Gastroesophageal sphincter (tissue), 4 donors: ENCODE data around the gene MAN2B2. TPM values are rescaled to one million over a fixed set of nuclear protein-coding genes. Genes with fewer than 3 reads are reported as not detected.

Source experiments
- ATAC-seq: fragments of 150-250 bp; one replicate; pipeline ENCODE4 v1.9.1; 2016; ENCODE audit warnings: mild to moderate bottlenecking, moderate library complexity
- H3K27ac ChIP-seq, 4 donors: fragments of 200-600 bp; sonication (generic) in 3 of 4; 1 replicate in 3 of 4; 2 replicates in 1 of 4; pipeline ENCODE4 v1.5.1; 2016 to 2019
- H3K27me3 ChIP-seq: fragments of 200-600 bp; sonication (generic); one replicate; pipeline ENCODE4 v1.5.1; 2019
- H3K36me3 ChIP-seq, 2 donors: fragments of 200-600 bp; sonication (generic); one replicate each; pipeline ENCODE4 v1.5.1; 2019; ENCODE audit warnings: control low read depth in 1 of 2
- H3K4me1 ChIP-seq, 3 donors: fragments of 200-600 bp; sonication (generic); 1 replicate in 2 of 3; 2 replicates in 1 of 3; pipeline ENCODE4 v1.5.1; 2016 to 2019; ENCODE audit warnings: control low read depth in 2 of 3
- H3K4me3 ChIP-seq, 2 donors: fragments of 200-600 bp; sonication (generic); one replicate each; pipeline ENCODE4 v1.5.1; 2019; ENCODE audit warnings: mild to moderate bottlenecking in 1 of 2, moderate library complexity in 1 of 2
- H3K9me3 ChIP-seq, 3 donors: fragments of 200-600 bp; sonication (generic); one replicate each; pipeline ENCODE4 v1.5.1; 2017 to 2019; ENCODE audit warnings: control low read depth in 2 of 3
- CTCF ChIP-seq, 4 experiments: fragments of 200-600 bp in 2 of 4; fragments of 450-650 bp in 2 of 4; sonication (generic) in 1 of 4; IDR thresholded peaks; one replicate each; pipeline ENCODE4 v1.5.1; 2017 to 2019; ENCODE audit warnings: antibody characterized with exemption in 4 of 4, mild to moderate bottlenecking in 2 of 4, moderate library complexity in 2 of 4
- EP300 ChIP-seq: sonication (generic); formaldehyde crosslinking; IDR thresholded peaks from one replicate; pipeline ENCODE4 v1.6.1; 2017; ENCODE audit warnings: antibody characterized with exemption, mild to moderate bottlenecking
- POLR2A ChIP-seq, 2 donors: fragments of 450-650 bp; IDR thresholded peaks; one replicate each; pipeline ENCODE4 v1.6.1; 2017; ENCODE audit warnings: antibody characterized with exemption in 2 of 2, mild to moderate bottlenecking in 2 of 2, moderate library complexity in 1 of 2
- POLR2AphosphoS5 ChIP-seq: sonication (generic); formaldehyde crosslinking; IDR thresholded peaks from one replicate; pipeline ENCODE4 v1.6.1; 2017; ENCODE audit warnings: antibody characterized with exemption
- WGBS, 2 donors: methylation state at CpG; one replicate each; pipeline ENCODE4 v1.1.5; 2018; ENCODE audit warnings: low coverage in 1 of 2; 5-methylcytosine and 5-hydroxymethylcytosine counted together
- total RNA-seq, 4 donors: library from RNA; depleted of rRNA; stranded (reverse); fragments of >200 nt; gene quantifications; one replicate each; pipeline ENCODE4 v1.1.0, GENCODE V29; 2016

Gene MAN2B2
- total RNA-seq, 4 donors from 2014 or later = 20.3 to 39.3 (median 34.3) TPM

DNA sequence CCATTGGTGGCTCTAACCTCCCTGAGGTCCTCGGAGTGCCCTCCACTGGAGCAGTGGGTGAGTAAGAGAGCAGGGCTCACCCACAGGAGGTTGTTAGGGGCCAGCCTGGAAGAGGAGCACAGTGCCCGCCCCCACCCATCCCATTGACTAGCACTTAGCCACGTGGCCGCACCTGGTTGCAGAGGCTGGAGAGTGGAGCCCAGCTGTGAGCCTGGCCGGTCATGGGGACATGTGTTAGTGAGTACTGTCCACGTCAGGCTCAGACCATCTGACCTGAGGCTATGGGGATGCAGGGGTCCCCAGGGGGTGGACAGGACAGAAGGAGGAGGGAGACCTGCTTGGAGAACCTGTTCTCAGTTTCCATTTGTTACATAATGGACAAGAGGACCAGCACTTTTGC, 1.4 kb upstream of the MAN2B2 start:
- Histone ChIP-seq H3K27me3 (no peaks in the 10 kb centered on the region), H3K27ac (no peak overlapping the region), H3K36me3 (peaks cover 0 to 22% of the 10 kb centered on the region in 2 donors), H3K4me3 (no peak overlapping the region), H3K4me1 (peaks cover 0 to 27% (median 6%) of the 10 kb centered on the region in 3 donors), H3K9me3 (no peaks in the 10 kb centered on the region)
- no peak for ATAC-seq
- WGBS, 2 donors = 60% methylated on average over 1 of the region's 6 CpGs; no CpG with 5 or more reads in 1 of the 2 donors
- TF ChIP-seq POLR2A (IDR thresholded peaks at IDR 0.05) = no peak
- no peak for TF ChIP-seq EP300
- no peak for TF ChIP-seq POLR2AphosphoS5
- TF ChIP-seq CTCF (IDR thresholded peaks at IDR 0.05) = no peak

- ATAC-seq = no peak
- Histone ChIP-seq H3K9me3 (no peaks in the 10 kb centered on the region), H3K4me3 (peak overlapping the region; percentile 71 to 82), H3K27ac (peak overlapping the region; percentile 19 to 82 (median 78)), H3K36me3 (peaks cover 0 to 28% of the 10 kb centered on the region in 2 donors), H3K27me3 (no peaks in the 10 kb centered on the region), H3K4me1 (peaks cover 0 to 27% (median 6%) of the 10 kb centered on the region in 3 donors)
- WGBS, 2 donors = 42 to 77% methylated on average over 6 to 7 of the region's 16 CpGs
- no peak for TF ChIP-seq CTCF (IDR thresholded peaks at IDR 0.05)
- TF ChIP-seq EP300 = no peak
- no peak for TF ChIP-seq POLR2AphosphoS5
- no peak for TF ChIP-seq POLR2A (IDR thresholded peaks at IDR 0.05)
Observed at GRCh38 chr4:6573986-6574746, 823 bp upstream of the MAN2B2 start.

- H3K9me3 ChIP-seq = no peaks in the 10 kb centered on the region
- H3K4me3 ChIP-seq = peak overlapping the region; percentile 71 to 82
- no peak for TF ChIP-seq POLR2A (IDR thresholded peaks at IDR 0.05)
- no peak for TF ChIP-seq POLR2AphosphoS5
- no peak for TF ChIP-seq CTCF (IDR thresholded peaks at IDR 0.05)
- no peak for TF ChIP-seq EP300
- ATAC-seq = no peak
- H3K27ac ChIP-seq = peak overlapping the region; percentile 30 to 82 (median 78)
- peaks cover 0 to 43% of the 10 kb centered on the region in 2 donors for H3K36me3 ChIP-seq
- H3K27me3 ChIP-seq = no peaks in the 10 kb centered on the region
- WGBS, 2 donors = 50% methylated on average over 1 of the region's 17 CpGs; no CpG with 5 or more reads in 1 of the 2 donors
- peaks cover 0 to 27% (median 6%) of the 10 kb centered on the region in 3 donors for H3K4me1 ChIP-seq
Observed at GRCh38 chr4:6575503-6576240, 683 bp downstream of the MAN2B2 start.

DNA sequence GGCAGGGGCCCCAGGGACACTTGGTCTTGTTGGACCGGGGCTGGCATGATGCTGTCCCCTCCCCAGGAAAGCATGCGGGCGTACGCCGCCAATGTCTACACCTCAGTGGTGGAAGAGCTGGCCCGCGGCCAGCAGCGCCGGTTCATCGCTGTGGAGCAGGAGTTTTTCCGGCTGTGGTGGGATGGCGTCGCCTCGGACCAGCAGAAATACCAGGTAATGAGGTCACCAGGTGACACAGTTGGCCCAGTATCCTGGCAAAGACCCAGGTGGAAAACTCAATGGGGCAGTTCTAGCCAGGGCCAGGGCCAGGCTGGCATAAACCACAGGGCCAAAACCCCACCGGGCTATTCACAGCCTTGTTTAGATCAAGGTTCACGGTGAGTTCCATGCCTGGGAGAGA, 1.5 kb downstream of the MAN2B2 start:
- H3K4me3 ChIP-seq = no peak overlapping the region

More for the DNA sequence above, 1.5 kb downstream of the MAN2B2 start:
- H3K27ac ChIP-seq = no peak overlapping the region
- no CpG with 5 or more reads among the region's 16 CpGs for WGBS, 2 donors
- H3K36me3 ChIP-seq = peaks cover 0 to 51% of the 10 kb centered on the region in 2 donors
- TF ChIP-seq EP300 (no peak), POLR2AphosphoS5 (no peak), CTCF (IDR thresholded peaks at IDR 0.05) (no peak), POLR2A (IDR thresholded peaks at IDR 0.05) (no peak)
- no peaks in the 10 kb centered on the region for H3K27me3 ChIP-seq
- ATAC-seq = no peak
- no peaks in the 10 kb centered on the region for H3K9me3 ChIP-seq
- peaks cover 0 to 27% (median 6%) of the 10 kb centered on the region in 3 donors for H3K4me1 ChIP-seq
